ENCODE data around the gene NEK4. TPM values are rescaled to one million over a fixed set of nuclear protein-coding genes. Genes with fewer than 3 reads are reported as not detected.
"Not testable (repeated sequence)": the region's sequence is repeated elsewhere in the genome, so short reads cannot be mapped to it uniquely, and the experiment has no call there.

NEK4 gene
- total and polyA plus RNA-seq, 2 donors: 9.5 to 18.7 TPM

DNA sequence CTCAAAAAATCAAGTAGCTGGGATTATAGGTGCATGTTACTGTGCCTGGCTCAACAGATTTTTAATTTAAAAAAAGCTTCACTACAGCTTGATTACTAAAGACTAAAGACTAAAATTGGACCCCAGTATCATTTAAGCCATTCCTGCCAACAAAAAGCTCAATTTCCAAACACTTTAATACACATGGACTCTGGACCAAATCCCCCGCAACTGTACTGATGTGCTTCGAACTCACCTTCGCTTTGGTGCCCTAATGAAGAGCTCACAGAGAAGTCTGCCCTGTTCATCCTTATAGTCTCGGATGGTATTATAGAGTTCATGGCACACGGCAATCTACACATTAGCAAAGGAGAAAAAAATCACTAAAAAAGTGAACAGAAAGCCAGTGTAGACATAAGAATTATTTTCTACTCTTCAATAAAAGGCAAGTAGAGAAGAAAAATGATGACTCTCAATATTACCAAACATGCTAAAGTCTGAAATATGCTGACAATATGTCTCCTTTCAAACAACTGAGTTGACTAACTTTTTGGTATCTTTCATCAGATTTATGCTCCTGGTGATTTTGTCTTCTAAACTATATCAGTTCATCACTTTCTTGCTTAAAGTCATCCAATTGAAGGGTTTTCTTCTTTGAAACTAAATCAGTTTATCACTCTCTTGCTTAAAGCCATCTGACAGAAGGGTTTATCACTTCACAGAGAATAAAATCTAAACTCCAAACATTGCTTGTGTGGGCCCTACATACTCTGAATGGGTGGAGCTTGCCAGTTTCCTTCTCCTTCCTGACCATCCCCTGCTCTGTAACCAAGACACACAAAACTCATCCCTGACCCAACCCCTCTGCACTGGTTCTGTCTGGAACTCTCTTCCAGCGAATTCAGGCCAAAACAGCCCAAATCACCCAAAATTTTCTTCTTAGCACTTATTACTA is 92.2 kb downstream of the NEK4 start:
- 97% methylated on average over 6 of the region's 6 CpGs for WGBS

GRCh38 chr3:52676201-52676600 is 94.5 kb downstream of the NEK4 start:
- peaks cover 39 to 79% of the 10 kb centered on the region in 2 donors for H3K36me3 ChIP-seq (ENCODE audit: control insufficient read depth in 2 of 2, insufficient read depth in 2 of 2, low read length in 1 of 2)
- H3K4me1 ChIP-seq (ENCODE audit: control insufficient read depth in 2 of 2, insufficient read depth in 2 of 2, low read length in 2 of 2); H3K27me3 ChIP-seq (ENCODE audit: control insufficient read depth in 2 of 2, insufficient read depth in 1 of 2, low read length in 1 of 2); DNase-seq (ENCODE audit: low read depth in 6 of 9, low spot score in 9 of 9); H3K4me3 ChIP-seq (ENCODE audit: low read length in 2 of 2); H3K27ac ChIP-seq (ENCODE audit: low read depth in 1 of 2, low read length in 1 of 2); H3K9me3 ChIP-seq (ENCODE audit: control insufficient read depth in 2 of 2, insufficient read depth in 1 of 2, low read length in 1 of 2): not testable (repeated sequence)
- 98% methylated on average over 3 of the region's 3 CpGs for WGBS

More for the DNA sequence above, 92.2 kb downstream of the NEK4 start:
- no peaks in the 10 kb centered on the region for H3K9me3 ChIP-seq (ENCODE audit: control insufficient read depth in 2 of 2, insufficient read depth in 1 of 2, low read length in 1 of 2)
- no peak overlapping the region for H3K27ac ChIP-seq (ENCODE audit: low read depth in 1 of 2, low read length in 1 of 2)
- H3K4me3 ChIP-seq (ENCODE audit: low read length in 2 of 2): no peak overlapping the region
- no peaks in the 10 kb centered on the region for H3K27me3 ChIP-seq (ENCODE audit: control insufficient read depth in 2 of 2, insufficient read depth in 1 of 2, low read length in 1 of 2)
- H3K36me3 ChIP-seq (ENCODE audit: control insufficient read depth in 2 of 2, insufficient read depth in 2 of 2, low read length in 1 of 2): peaks cover 26 to 61% of the 10 kb centered on the region in 2 donors
- H3K4me1 ChIP-seq (ENCODE audit: control insufficient read depth in 2 of 2, insufficient read depth in 2 of 2, low read length in 2 of 2): peaks cover 0 to 2% of the 10 kb centered on the region in 2 donors
- DNase-seq (ENCODE audit: low read depth in 6 of 9, low spot score in 9 of 9): no peak

- Histone ChIP-seq H3K36me3 (ENCODE audit: control insufficient read depth in 2 of 2, insufficient read depth in 2 of 2, low read length in 1 of 2) (peaks cover 39 to 82% of the 10 kb centered on the region in 2 donors), H3K9me3 (ENCODE audit: control insufficient read depth in 2 of 2, insufficient read depth in 1 of 2, low read length in 1 of 2) (no peaks in the 10 kb centered on the region), H3K27me3 (ENCODE audit: control insufficient read depth in 2 of 2, insufficient read depth in 1 of 2, low read length in 1 of 2) (no peaks in the 10 kb centered on the region), H3K27ac (ENCODE audit: low read depth in 1 of 2, low read length in 1 of 2) (no peak overlapping the region), H3K4me3 (ENCODE audit: low read length in 2 of 2) (no peak overlapping the region), H3K4me1 (ENCODE audit: control insufficient read depth in 2 of 2, insufficient read depth in 2 of 2, low read length in 2 of 2) (no peaks in the 10 kb centered on the region)
- no peak for DNase-seq (ENCODE audit: low read depth in 6 of 9, low spot score in 9 of 9)
- 93% methylated on average over 1 of the region's 1 CpG for WGBS
Measured at GRCh38 chr3:52671676-52672075, 99.1 kb downstream of the NEK4 start.

DNA sequence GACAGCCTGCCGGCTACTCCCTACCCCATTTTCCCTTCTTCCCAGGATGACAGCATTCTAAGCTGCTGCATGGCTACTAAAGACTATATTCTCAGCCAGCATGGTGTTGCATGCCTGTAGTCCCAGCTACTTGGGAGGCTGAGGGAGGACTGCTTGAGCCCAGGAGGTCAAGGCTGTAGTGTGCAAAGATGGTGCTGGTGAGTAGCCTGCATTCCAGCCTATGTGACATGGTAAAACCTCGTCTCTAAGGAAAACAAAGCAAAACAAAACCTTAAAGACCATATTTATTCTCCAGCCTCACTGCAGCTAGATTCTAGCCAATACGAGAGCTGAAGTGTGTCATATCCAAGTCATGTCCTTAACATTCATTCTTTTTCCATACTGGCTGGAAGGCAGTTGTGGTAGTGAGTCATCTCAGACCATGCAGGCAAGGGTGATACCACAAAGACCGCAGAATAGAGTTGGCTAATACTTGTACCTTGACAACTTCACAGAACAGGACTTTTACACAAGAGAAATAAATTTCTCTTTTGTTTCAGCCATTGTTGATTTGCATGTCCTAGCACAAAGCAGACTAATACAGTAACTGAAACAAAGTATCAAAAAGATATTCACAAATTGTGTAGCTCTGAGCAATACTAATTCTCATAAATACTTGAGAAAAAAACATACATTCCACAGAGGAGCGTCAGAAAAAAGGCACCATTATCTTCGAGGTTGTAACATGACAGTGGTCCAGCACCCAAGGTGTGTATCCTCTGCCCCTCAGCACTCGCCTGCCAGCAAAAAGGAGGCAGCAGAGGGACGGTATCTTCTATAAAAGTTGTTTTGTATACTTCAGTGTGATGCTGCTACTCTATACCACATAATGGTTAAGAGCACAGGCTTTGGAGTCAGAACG is 99.9 kb downstream of the NEK4 start:
- H3K27ac ChIP-seq (ENCODE audit: low read depth in 1 of 2, low read length in 1 of 2): no peak overlapping the region
- no peaks in the 10 kb centered on the region for H3K27me3 ChIP-seq (ENCODE audit: control insufficient read depth in 2 of 2, insufficient read depth in 1 of 2, low read length in 1 of 2)
- H3K9me3 ChIP-seq (ENCODE audit: control insufficient read depth in 2 of 2, insufficient read depth in 1 of 2, low read length in 1 of 2): no peaks in the 10 kb centered on the region
- no peak overlapping the region for H3K4me3 ChIP-seq (ENCODE audit: low read length in 2 of 2)
- peaks cover 37 to 79% of the 10 kb centered on the region in 2 donors for H3K36me3 ChIP-seq (ENCODE audit: control insufficient read depth in 2 of 2, insufficient read depth in 2 of 2, low read length in 1 of 2)
- no peak for DNase-seq (ENCODE audit: low read depth in 6 of 9, low spot score in 9 of 9)
- H3K4me1 ChIP-seq (ENCODE audit: control insufficient read depth in 2 of 2, insufficient read depth in 2 of 2, low read length in 2 of 2): no peaks in the 10 kb centered on the region
- WGBS: 96% methylated on average over 9 of the region's 9 CpGs

DNA sequence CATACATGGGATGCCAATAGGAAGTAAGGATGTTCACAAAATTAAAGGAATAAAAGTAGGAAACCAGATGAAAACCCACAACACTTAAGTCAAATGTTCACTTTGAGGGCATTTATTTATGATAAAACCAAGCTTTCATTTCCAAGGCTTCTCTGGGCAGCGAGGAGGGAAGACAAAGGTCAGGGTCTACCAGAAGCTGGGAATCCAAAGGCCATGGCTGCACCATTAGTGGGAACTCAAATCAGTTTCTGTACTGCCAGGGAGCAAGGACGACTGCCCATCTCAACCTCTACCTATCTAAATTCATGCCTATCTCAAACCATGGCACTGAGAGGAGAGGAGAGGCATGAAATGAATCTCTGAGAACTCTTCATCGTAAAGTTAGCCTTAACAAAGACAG is 107.6 kb downstream of the NEK4 start:
- 94% methylated on average over 3 of the region's 3 CpGs for WGBS
- peaks cover 35 to 81% of the 10 kb centered on the region in 2 donors for H3K36me3 ChIP-seq (ENCODE audit: control insufficient read depth in 2 of 2, insufficient read depth in 2 of 2, low read length in 1 of 2)
- no peaks in the 10 kb centered on the region for H3K27me3 ChIP-seq (ENCODE audit: control insufficient read depth in 2 of 2, insufficient read depth in 1 of 2, low read length in 1 of 2)
- no peaks in the 10 kb centered on the region for H3K4me1 ChIP-seq (ENCODE audit: control insufficient read depth in 2 of 2, insufficient read depth in 2 of 2, low read length in 2 of 2)
- no peak for DNase-seq (ENCODE audit: low read depth in 6 of 9, low spot score in 9 of 9)
- no peak overlapping the region for H3K4me3 ChIP-seq (ENCODE audit: low read length in 2 of 2)
- no peak overlapping the region for H3K27ac ChIP-seq (ENCODE audit: low read depth in 1 of 2, low read length in 1 of 2)
- no peaks in the 10 kb centered on the region for H3K9me3 ChIP-seq (ENCODE audit: control insufficient read depth in 2 of 2, insufficient read depth in 1 of 2, low read length in 1 of 2)

DNA sequence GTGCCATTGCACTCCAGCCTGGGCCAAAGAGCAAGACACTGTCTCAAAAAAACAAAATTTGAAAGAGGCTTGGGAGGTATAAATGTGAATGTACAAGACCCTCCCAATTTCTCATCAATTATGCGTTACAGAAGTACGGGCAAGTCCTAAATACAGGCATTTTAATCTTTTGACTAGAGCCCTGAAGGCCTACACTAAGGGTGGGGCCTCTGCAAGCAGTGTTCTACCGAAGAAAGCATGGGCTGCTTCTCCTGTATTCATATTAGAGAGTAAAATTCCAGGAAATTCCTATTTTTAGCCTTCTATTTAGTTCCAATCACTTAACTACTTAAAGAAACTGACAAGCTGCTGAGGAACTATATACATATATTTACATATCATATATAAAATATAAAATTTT is 110.7 kb downstream of the NEK4 start:
- DNase-seq (ENCODE audit: low read depth in 6 of 9, low spot score in 9 of 9): no peak
- WGBS: 98% methylated on average over 3 of the region's 3 CpGs
- H3K9me3 ChIP-seq (ENCODE audit: control insufficient read depth in 2 of 2, insufficient read depth in 1 of 2, low read length in 1 of 2): no peaks in the 10 kb centered on the region
- no peak overlapping the region for H3K4me3 ChIP-seq (ENCODE audit: low read length in 2 of 2)
- H3K27ac ChIP-seq (ENCODE audit: low read depth in 1 of 2, low read length in 1 of 2): no peak overlapping the region
- no peaks in the 10 kb centered on the region for H3K27me3 ChIP-seq (ENCODE audit: control insufficient read depth in 2 of 2, insufficient read depth in 1 of 2, low read length in 1 of 2)
- H3K36me3 ChIP-seq (ENCODE audit: control insufficient read depth in 2 of 2, insufficient read depth in 2 of 2, low read length in 1 of 2): peaks cover 37 to 84% of the 10 kb centered on the region in 2 donors
- H3K4me1 ChIP-seq (ENCODE audit: control insufficient read depth in 2 of 2, insufficient read depth in 2 of 2, low read length in 2 of 2): no peaks in the 10 kb centered on the region

Other genes starting within 250 kb of the NEK4 start
- gene NT5DC2, start 237.1 kb downstream of the NEK4 start, total RNA-seq: 18.1 TPM
- 11.2 TPM for gene NT5DC2, start 237.1 kb downstream of the NEK4 start, polyA plus RNA-seq
- 15.5 TPM for gene UQCC5, start 234.3 kb downstream of the NEK4 start, total RNA-seq
- 30.3 TPM for gene UQCC5, start 234.3 kb downstream of the NEK4 start, polyA plus RNA-seq
- 48.1 TPM for gene PBRM1, start 85.0 kb downstream of the NEK4 start, total RNA-seq
- gene PBRM1, start 85.0 kb downstream of the NEK4 start, polyA plus RNA-seq: 15.7 TPM
- gene GNL3, start 84.9 kb downstream of the NEK4 start, total RNA-seq: 84.2 TPM
- 67.4 TPM for gene GNL3, start 84.9 kb downstream of the NEK4 start, polyA plus RNA-seq
- 46.0 TPM for gene GLT8D1, start 65.1 kb downstream of the NEK4 start, total RNA-seq
- 47.5 TPM for gene GLT8D1, start 65.1 kb downstream of the NEK4 start, polyA plus RNA-seq
- 71.0 TPM for gene SPCS1, start 64.8 kb downstream of the NEK4 start, total RNA-seq
- 167 TPM for gene SPCS1, start 64.8 kb downstream of the NEK4 start, polyA plus RNA-seq
- 0.52 TPM for gene ITIH1, start 6.7 kb upstream of the NEK4 start, total RNA-seq
- 3.4 TPM for gene ITIH1, start 6.7 kb upstream of the NEK4 start, polyA plus RNA-seq
- gene ITIH3, start 23.9 kb upstream of the NEK4 start, total RNA-seq: 0.24 TPM
- gene ITIH3, start 23.9 kb upstream of the NEK4 start, polyA plus RNA-seq: 4.8 TPM
- gene ITIH4, start 59.7 kb upstream of the NEK4 start, total RNA-seq: 4.5 TPM
- gene ITIH4, start 59.7 kb upstream of the NEK4 start, polyA plus RNA-seq: 40.8 TPM
- 0.85 TPM for gene MUSTN1, start 64.1 kb upstream of the NEK4 start, total RNA-seq
- gene MUSTN1, start 64.1 kb upstream of the NEK4 start, polyA plus RNA-seq: 59.3 TPM
- gene STIMATE, start 126.6 kb upstream of the NEK4 start, total RNA-seq: 9.2 TPM
- gene STIMATE, start 126.6 kb upstream of the NEK4 start, polyA plus RNA-seq: 7.5 TPM